Mesendoderm (in vitro differentiated cells): Measurements from ENCODE around the gene TBC1D10A.
"Not testable (repeated sequence)": the region's sequence is repeated elsewhere in the genome, so short reads cannot be mapped to it uniquely, and the experiment has no call there.

Experiments
- DNase-seq: peaks from one replicate; pipeline ENCODE4 v3.0.0; 2013
- H2AK5ac ChIP-seq: 2 replicates; pipeline ENCODE4 v1.6.1; 2013; ENCODE audit warnings: low read length, inconsistent platforms
- H2BK120ac ChIP-seq: 2 replicates; pipeline ENCODE4 v1.6.1; 2013; ENCODE audit warnings: low read depth, mild to moderate bottlenecking, low read length, moderate library complexity, mixed read lengths
- H2BK15ac ChIP-seq: replicated peaks from 2 replicates; pipeline ENCODE4 v1.6.1; 2013; ENCODE audit warnings: low read depth, mild to moderate bottlenecking, moderate library complexity
- H2BK5ac ChIP-seq: 2 replicates; pipeline ENCODE4 v1.6.1; 2013; ENCODE audit warnings: low read length, inconsistent platforms
- H3K18ac ChIP-seq: 2 replicates; pipeline ENCODE4 v1.6.1; 2013; ENCODE audit warnings: mild to moderate bottlenecking, low read length, mixed read lengths
- H3K23ac ChIP-seq: one replicate; pipeline ENCODE4 v1.6.1; 2013; ENCODE audit warnings: low read length
- H3K27ac ChIP-seq: 2 replicates; pipeline ENCODE4 v1.5.1; 2013; ENCODE audit warnings: low read depth, mild to moderate bottlenecking, inconsistent platforms, low read length, moderate library complexity
- H3K27me3 ChIP-seq: 2 replicates; pipeline ENCODE4 v1.6.1; 2013; ENCODE audit warnings: low read length, control low read depth, mild to moderate bottlenecking, inconsistent platforms; ENCODE audit not compliant: insufficient read depth, poor library complexity
- H3K36me3 ChIP-seq: 2 replicates; pipeline ENCODE4 v1.6.1; 2013; ENCODE audit warnings: low read length, inconsistent platforms; ENCODE audit not compliant: control insufficient read depth, insufficient read depth
- H3K4ac ChIP-seq: one replicate; pipeline ENCODE4 v1.6.1; 2013; ENCODE audit warnings: low read depth, mild to moderate bottlenecking, low read length, moderate library complexity
- H3K4me1 ChIP-seq: 2 replicates; pipeline ENCODE4 v1.6.1; 2013; ENCODE audit warnings: low read depth, low read length, inconsistent platforms; ENCODE audit not compliant: control insufficient read depth
- H3K4me2 ChIP-seq: 2 replicates; pipeline ENCODE4 v1.6.1; 2013; ENCODE audit warnings: low read length
- H3K4me3 ChIP-seq: 2 replicates; pipeline ENCODE4 v1.5.1; 2013; ENCODE audit warnings: mild to moderate bottlenecking, low read length
- H3K56ac ChIP-seq: one replicate; pipeline ENCODE4 v1.6.1; 2013; ENCODE audit warnings: low read length
- H3K79me1 ChIP-seq: 2 replicates; pipeline ENCODE4 v1.6.1; 2013; ENCODE audit warnings: low read length, inconsistent platforms
- H3K79me2 ChIP-seq: 2 replicates; pipeline ENCODE4 v1.6.1; 2013; ENCODE audit warnings: mild to moderate bottlenecking, low read length; ENCODE audit not compliant: control insufficient read depth, insufficient read depth
- H3K9ac ChIP-seq: 2 replicates; pipeline ENCODE4 v1.6.1; 2013; ENCODE audit warnings: low read length, inconsistent platforms
- H4K5ac ChIP-seq: one replicate; pipeline ENCODE4 v1.6.1; 2013; ENCODE audit warnings: low read length
- H4K8ac ChIP-seq: one replicate; pipeline ENCODE4 v1.6.1; 2013; ENCODE audit warnings: low read depth, mild to moderate bottlenecking, control low read depth, low read length, moderate library complexity
- WGBS: extraction: QIAGEN DNeasy Blood & Tissue Kit; methylation state at CpG from one replicate; pipeline ENCODE4 v1.1.7; 2013; ENCODE audit warnings: low lambda C conversion rate, missing lambda C conversion rate; ENCODE audit not compliant: insufficient coverage; ENCODE audit errors: extremely low coverage; 5-methylcytosine and 5-hydroxymethylcytosine counted together

Gene TBC1D10A

GRCh38 chr22:30344447-30345200 is 17.9 kb upstream of the TBC1D10A start:
- H2AK5ac ChIP-seq, result no peak overlapping the region
- no peak overlapping the region for H3K4ac ChIP-seq
- no peak for DNase-seq
- peaks cover 51% of the 10 kb centered on the region for H3K36me3 ChIP-seq
- H2BK15ac ChIP-seq, result no peak overlapping the region
- H3K27me3 ChIP-seq, result no peaks in the 10 kb centered on the region
- no peak overlapping the region for H3K18ac ChIP-seq
- H3K79me1 ChIP-seq, result peaks cover 7% of the 10 kb centered on the region
- H3K79me2 ChIP-seq, result peaks cover 8% of the 10 kb centered on the region
- H3K27ac ChIP-seq, result no peak overlapping the region
- H3K23ac ChIP-seq, result no peak overlapping the region
- no peak overlapping the region for H3K4me3 ChIP-seq
- H3K4me2 ChIP-seq, result no peak overlapping the region
- no peak overlapping the region for H4K8ac ChIP-seq
- no CpG with 5 or more reads among the region's 13 CpGs for WGBS
- no peak overlapping the region for H2BK5ac ChIP-seq
- H3K9ac ChIP-seq, result no peak overlapping the region
- no peak overlapping the region for H4K5ac ChIP-seq
- no peaks in the 10 kb centered on the region for H3K4me1 ChIP-seq
- H3K56ac ChIP-seq, result no peak overlapping the region
- H2BK120ac ChIP-seq, result no peak overlapping the region

GRCh38 chr22:30340911-30341685 is 14.4 kb upstream of the TBC1D10A start:
- H3K36me3 ChIP-seq, result peaks cover 63% of the 10 kb centered on the region
- DNase-seq, result no peak
- no peak overlapping the region for H3K9ac ChIP-seq
- no peak overlapping the region for H3K23ac ChIP-seq
- H2BK120ac ChIP-seq, result no peak overlapping the region
- no peak overlapping the region for H3K18ac ChIP-seq
- no peak overlapping the region for H3K27ac ChIP-seq
- H3K56ac ChIP-seq, result no peak overlapping the region
- H3K79me1 ChIP-seq, result no peaks in the 10 kb centered on the region
- H2BK15ac ChIP-seq, result no peak overlapping the region
- H3K4me3 ChIP-seq, result no peak overlapping the region
- WGBS, result no CpG with 5 or more reads among the region's 16 CpGs
- no peak overlapping the region for H4K8ac ChIP-seq
- no peaks in the 10 kb centered on the region for H3K79me2 ChIP-seq
- no peak overlapping the region for H2BK5ac ChIP-seq
- no peak overlapping the region for H2AK5ac ChIP-seq
- H3K4me2 ChIP-seq, result no peak overlapping the region
- H3K4ac ChIP-seq, result no peak overlapping the region
- no peaks in the 10 kb centered on the region for H3K27me3 ChIP-seq
- H4K5ac ChIP-seq, result no peak overlapping the region
- no peaks in the 10 kb centered on the region for H3K4me1 ChIP-seq

- H3K27me3 ChIP-seq, result no peaks in the 10 kb centered on the region
- no peak overlapping the region for H4K5ac ChIP-seq
- no peak for DNase-seq
- H3K18ac ChIP-seq, result no peak overlapping the region
- H3K4me2 ChIP-seq, result no peak overlapping the region
- no peaks in the 10 kb centered on the region for H3K79me1 ChIP-seq
- H3K4me3 ChIP-seq, result no peak overlapping the region
- no peak overlapping the region for H3K56ac ChIP-seq
- peaks cover 54% of the 10 kb centered on the region for H3K36me3 ChIP-seq
- no peak overlapping the region for H3K4ac ChIP-seq
- no peaks in the 10 kb centered on the region for H3K4me1 ChIP-seq
- H3K79me2 ChIP-seq, result no peaks in the 10 kb centered on the region
- H2BK15ac ChIP-seq, result no peak overlapping the region
- no peak overlapping the region for H3K23ac ChIP-seq
- no peak overlapping the region for H4K8ac ChIP-seq
- no peak overlapping the region for H2BK5ac ChIP-seq
- no peak overlapping the region for H2AK5ac ChIP-seq
- no peak overlapping the region for H3K9ac ChIP-seq
- no peak overlapping the region for H2BK120ac ChIP-seq
- H3K27ac ChIP-seq, result no peak overlapping the region
- WGBS, result no CpG with 5 or more reads among the region's 7 CpGs
Observed at GRCh38 chr22:30338802-30339201, 12.1 kb upstream of the TBC1D10A start.

- not testable (repeated sequence) for H2AK5ac ChIP-seq, H4K8ac ChIP-seq, H2BK5ac ChIP-seq, DNase-seq, H3K27me3 ChIP-seq, H3K79me1 ChIP-seq, H3K4ac ChIP-seq, H2BK15ac ChIP-seq, H3K23ac ChIP-seq, H3K9ac ChIP-seq, H4K5ac ChIP-seq, H3K18ac ChIP-seq, H3K4me1 ChIP-seq, H3K4me3 ChIP-seq, H3K56ac ChIP-seq, H3K79me2 ChIP-seq, H3K4me2 ChIP-seq, H3K27ac ChIP-seq, H2BK120ac ChIP-seq
- WGBS, result no CpG with 5 or more reads among the region's 9 CpGs
- H3K36me3 ChIP-seq, result peaks cover 53% of the 10 kb centered on the region
Observed at GRCh38 chr22:30338341-30338740, 11.6 kb upstream of the TBC1D10A start.

GRCh38 chr22:30337461-30337778 is 10.7 kb upstream of the TBC1D10A start:
- WGBS, result no CpG with 5 or more reads among the region's 8 CpGs
- DNase-seq, result no peak

More at GRCh38 chr22:30337461-30337778, 10.7 kb upstream of the TBC1D10A start:
- Histone ChIP-seq H3K4me1 (no peaks in the 10 kb centered on the region), H3K27ac (no peak overlapping the region), H3K23ac (no peak overlapping the region), H2AK5ac (no peak overlapping the region), H2BK15ac (no peak overlapping the region), H4K5ac (no peak overlapping the region), H3K4me3 (no peak overlapping the region), H3K79me2 (no peaks in the 10 kb centered on the region), H3K9ac (no peak overlapping the region), H3K27me3 (no peaks in the 10 kb centered on the region), H3K4me2 (no peak overlapping the region), H4K8ac (no peak overlapping the region), H2BK120ac (no peak overlapping the region), H3K79me1 (no peaks in the 10 kb centered on the region), H3K56ac (no peak overlapping the region), H3K18ac (no peak overlapping the region), H3K4ac (no peak overlapping the region), H2BK5ac (no peak overlapping the region), H3K36me3 (peaks cover 48% of the 10 kb centered on the region)
